Sigmoid colon (tissue), 4 donors: ENCODE data around the gene PEX10.

Source experiments
- CTCF ChIP-seq, 4 experiments: fragments of 450-650 bp in 3 of 4; fragments of 200-600 bp in 1 of 4; IDR thresholded peaks; one replicate each; pipeline ENCODE4 v1.5.1; 2016 to 2019; ENCODE audit warnings: antibody characterized with exemption in 4 of 4, mild to moderate bottlenecking in 3 of 4, moderate library complexity in 2 of 4
- POLR2A ChIP-seq, 2 donors: fragments of 450-650 bp; IDR thresholded peaks; one replicate each; pipeline ENCODE4 v1.6.1; 2016; ENCODE audit warnings: antibody characterized with exemption in 2 of 2, mild to moderate bottlenecking in 2 of 2, moderate library complexity in 2 of 2
- POLR2AphosphoS5 ChIP-seq, 4 donors: sonication (generic); formaldehyde crosslinking; IDR thresholded peaks; one replicate each; pipeline ENCODE4 v1.6.1; 2017; ENCODE audit warnings: antibody characterized with exemption in 4 of 4

DNA sequence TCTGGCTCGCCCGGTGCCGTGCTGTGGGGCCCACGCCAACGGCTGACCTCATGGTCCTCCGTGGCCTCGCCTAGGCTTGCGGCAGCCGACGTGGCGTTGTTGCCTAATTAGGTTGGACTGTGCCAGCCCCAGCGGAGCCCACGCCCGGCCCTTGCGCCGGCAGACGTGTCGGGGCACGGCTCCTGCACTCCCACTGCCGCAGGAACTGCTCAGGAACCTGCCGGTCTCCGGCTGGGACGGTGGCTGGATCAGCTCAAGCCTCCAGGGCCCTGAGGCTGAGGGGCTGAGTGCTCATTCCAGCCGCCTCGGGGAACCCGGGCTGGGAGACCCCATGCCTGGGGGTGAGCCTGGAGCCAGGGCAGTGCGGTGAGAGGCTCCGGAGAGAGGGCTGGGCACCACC is 16.1 kb upstream of the PEX10 start:
- TF ChIP-seq POLR2AphosphoS5 (IDR thresholded peaks at IDR 0.05) (no peak), CTCF (IDR thresholded peaks at IDR 0.05) (no peak), POLR2A (IDR thresholded peaks at IDR 0.05) (no peak)
